ENCODE data around the gene RALGAPA2.

RALGAPA2 gene

GRCh38 chr20:20396794-20397193 lies 315.6 kb downstream of the RALGAPA2 start:
- no peaks in the 10 kb centered on the region for H3K27me3 ChIP-seq (ENCODE audit: control insufficient read depth, insufficient read depth, low read length)
- H3K36me3 ChIP-seq (ENCODE audit: control insufficient read depth, insufficient read depth, low read length) = peaks cover 3% of the 10 kb centered on the region
- H3K9ac ChIP-seq (ENCODE audit: low read depth, low read length) = no peak overlapping the region
- H3K9me3 ChIP-seq (ENCODE audit: control insufficient read depth, insufficient read depth, low read length) = no peaks in the 10 kb centered on the region
- H3K4me3 ChIP-seq (ENCODE audit: low read depth, low read length) = no peak overlapping the region
- no peaks in the 10 kb centered on the region for H3K4me1 ChIP-seq (ENCODE audit: control insufficient read depth, insufficient read depth, low read length)

GRCh38 chr20:20395903-20396568 lies 316.4 kb downstream of the RALGAPA2 start:
- H3K36me3 ChIP-seq (ENCODE audit: control insufficient read depth, insufficient read depth, low read length) = peaks cover 3% of the 10 kb centered on the region
- no peaks in the 10 kb centered on the region for H3K27me3 ChIP-seq (ENCODE audit: control insufficient read depth, insufficient read depth, low read length)
- H3K9me3 ChIP-seq (ENCODE audit: control insufficient read depth, insufficient read depth, low read length) = no peaks in the 10 kb centered on the region
- no peaks in the 10 kb centered on the region for H3K4me1 ChIP-seq (ENCODE audit: control insufficient read depth, insufficient read depth, low read length)
- no peak overlapping the region for H3K4me3 ChIP-seq (ENCODE audit: low read depth, low read length)
- H3K9ac ChIP-seq (ENCODE audit: low read depth, low read length) = no peak overlapping the region

- peaks cover 3% of the 10 kb centered on the region for H3K36me3 ChIP-seq (ENCODE audit: control insufficient read depth, insufficient read depth, low read length)
- no peaks in the 10 kb centered on the region for H3K9me3 ChIP-seq (ENCODE audit: control insufficient read depth, insufficient read depth, low read length)
- H3K4me3 ChIP-seq (ENCODE audit: low read depth, low read length) = no peak overlapping the region
- no peaks in the 10 kb centered on the region for H3K4me1 ChIP-seq (ENCODE audit: control insufficient read depth, insufficient read depth, low read length)
- no peaks in the 10 kb centered on the region for H3K27me3 ChIP-seq (ENCODE audit: control insufficient read depth, insufficient read depth, low read length)
- no peak overlapping the region for H3K9ac ChIP-seq (ENCODE audit: low read depth, low read length)
These were observed 317.4 kb downstream of the RALGAPA2 start for GRCh38 chr20:20395087-20395486.

GRCh38 chr20:20393207-20394120 lies 319.0 kb downstream of the RALGAPA2 start:
- no peaks in the 10 kb centered on the region for H3K27me3 ChIP-seq (ENCODE audit: control insufficient read depth, insufficient read depth, low read length)
- H3K4me3 ChIP-seq (ENCODE audit: low read depth, low read length) = no peak overlapping the region
- no peaks in the 10 kb centered on the region for H3K9me3 ChIP-seq (ENCODE audit: control insufficient read depth, insufficient read depth, low read length)
- peaks cover 3% of the 10 kb centered on the region for H3K36me3 ChIP-seq (ENCODE audit: control insufficient read depth, insufficient read depth, low read length)
- no peak overlapping the region for H3K9ac ChIP-seq (ENCODE audit: low read depth, low read length)
- H3K4me1 ChIP-seq (ENCODE audit: control insufficient read depth, insufficient read depth, low read length) = no peaks in the 10 kb centered on the region

- H3K9me3 ChIP-seq (ENCODE audit: control insufficient read depth, insufficient read depth, low read length) = no peaks in the 10 kb centered on the region
- peaks cover 3% of the 10 kb centered on the region for H3K36me3 ChIP-seq (ENCODE audit: control insufficient read depth, insufficient read depth, low read length)
- H3K9ac ChIP-seq (ENCODE audit: low read depth, low read length) = no peak overlapping the region
- H3K27me3 ChIP-seq (ENCODE audit: control insufficient read depth, insufficient read depth, low read length) = no peaks in the 10 kb centered on the region
- no peaks in the 10 kb centered on the region for H3K4me1 ChIP-seq (ENCODE audit: control insufficient read depth, insufficient read depth, low read length)
- H3K4me3 ChIP-seq (ENCODE audit: low read depth, low read length) = no peak overlapping the region
These were observed 320.7 kb downstream of the RALGAPA2 start for GRCh38 chr20:20391766-20392165.

GRCh38 chr20:20391115-20391514 lies 321.3 kb downstream of the RALGAPA2 start:
- peaks cover 3% of the 10 kb centered on the region for H3K36me3 ChIP-seq (ENCODE audit: control insufficient read depth, insufficient read depth, low read length)
- H3K4me3 ChIP-seq (ENCODE audit: low read depth, low read length) = no peak overlapping the region
- H3K9ac ChIP-seq (ENCODE audit: low read depth, low read length) = no peak overlapping the region
- H3K4me1 ChIP-seq (ENCODE audit: control insufficient read depth, insufficient read depth, low read length) = no peaks in the 10 kb centered on the region
- no peaks in the 10 kb centered on the region for H3K27me3 ChIP-seq (ENCODE audit: control insufficient read depth, insufficient read depth, low read length)
- H3K9me3 ChIP-seq (ENCODE audit: control insufficient read depth, insufficient read depth, low read length) = no peaks in the 10 kb centered on the region

- no peaks in the 10 kb centered on the region for H3K4me1 ChIP-seq (ENCODE audit: control insufficient read depth, insufficient read depth, low read length)
- no peak overlapping the region for H3K9ac ChIP-seq (ENCODE audit: low read depth, low read length)
- no peaks in the 10 kb centered on the region for H3K27me3 ChIP-seq (ENCODE audit: control insufficient read depth, insufficient read depth, low read length)
- no peak overlapping the region for H3K4me3 ChIP-seq (ENCODE audit: low read depth, low read length)
- no peaks in the 10 kb centered on the region for H3K36me3 ChIP-seq (ENCODE audit: control insufficient read depth, insufficient read depth, low read length)
- no peaks in the 10 kb centered on the region for H3K9me3 ChIP-seq (ENCODE audit: control insufficient read depth, insufficient read depth, low read length)
These were observed 322.1 kb downstream of the RALGAPA2 start for GRCh38 chr20:20390393-20390792.

- Histone ChIP-seq H3K9ac (ENCODE audit: low read depth, low read length) (no peak overlapping the region), H3K4me1 (ENCODE audit: control insufficient read depth, insufficient read depth, low read length) (no peaks in the 10 kb centered on the region), H3K4me3 (ENCODE audit: low read depth, low read length) (no peak overlapping the region), H3K27me3 (ENCODE audit: control insufficient read depth, insufficient read depth, low read length) (no peaks in the 10 kb centered on the region), H3K36me3 (ENCODE audit: control insufficient read depth, insufficient read depth, low read length) (no peaks in the 10 kb centered on the region), H3K9me3 (ENCODE audit: control insufficient read depth, insufficient read depth, low read length) (no peaks in the 10 kb centered on the region)
These were observed 326.3 kb downstream of the RALGAPA2 start for GRCh38 chr20:20386192-20386591.

- peaks cover 20% of the 10 kb centered on the region for H3K4me1 ChIP-seq (ENCODE audit: control insufficient read depth, insufficient read depth, low read length)
- H3K27me3 ChIP-seq (ENCODE audit: control insufficient read depth, insufficient read depth, low read length) = peaks cover 44% of the 10 kb centered on the region
- H3K9me3 ChIP-seq (ENCODE audit: control insufficient read depth, insufficient read depth, low read length) = no peaks in the 10 kb centered on the region
- no peak overlapping the region for H3K9ac ChIP-seq (ENCODE audit: low read depth, low read length)
- no peak overlapping the region for H3K4me3 ChIP-seq (ENCODE audit: low read depth, low read length)
- no peaks in the 10 kb centered on the region for H3K36me3 ChIP-seq (ENCODE audit: control insufficient read depth, insufficient read depth, low read length)
These were observed 336.6 kb downstream of the RALGAPA2 start for GRCh38 chr20:20375862-20376261.

- H3K9ac ChIP-seq (ENCODE audit: low read depth, low read length) = no peak overlapping the region
- no peak overlapping the region for H3K4me3 ChIP-seq (ENCODE audit: low read depth, low read length)
- no peaks in the 10 kb centered on the region for H3K9me3 ChIP-seq (ENCODE audit: control insufficient read depth, insufficient read depth, low read length)
- no peaks in the 10 kb centered on the region for H3K36me3 ChIP-seq (ENCODE audit: control insufficient read depth, insufficient read depth, low read length)
- peaks cover 66% of the 10 kb centered on the region for H3K27me3 ChIP-seq (ENCODE audit: control insufficient read depth, insufficient read depth, low read length)
- peaks cover 25% of the 10 kb centered on the region for H3K4me1 ChIP-seq (ENCODE audit: control insufficient read depth, insufficient read depth, low read length)
These were observed 339.3 kb downstream of the RALGAPA2 start for GRCh38 chr20:20373091-20373571.

- H3K4me3 ChIP-seq (ENCODE audit: low read depth, low read length) = no peak overlapping the region
- H3K36me3 ChIP-seq (ENCODE audit: control insufficient read depth, insufficient read depth, low read length) = no peaks in the 10 kb centered on the region
- no peaks in the 10 kb centered on the region for H3K9me3 ChIP-seq (ENCODE audit: control insufficient read depth, insufficient read depth, low read length)
- peaks cover 25% of the 10 kb centered on the region for H3K4me1 ChIP-seq (ENCODE audit: control insufficient read depth, insufficient read depth, low read length)
- H3K9ac ChIP-seq (ENCODE audit: low read depth, low read length) = no peak overlapping the region
- peaks cover 68% of the 10 kb centered on the region for H3K27me3 ChIP-seq (ENCODE audit: control insufficient read depth, insufficient read depth, low read length)
These were observed 340.8 kb downstream of the RALGAPA2 start for GRCh38 chr20:20371681-20372080.

GRCh38 chr20:20371083-20371482 lies 341.4 kb downstream of the RALGAPA2 start:
- H3K9me3 ChIP-seq (ENCODE audit: control insufficient read depth, insufficient read depth, low read length) = no peaks in the 10 kb centered on the region

More at GRCh38 chr20:20371083-20371482, 341.4 kb downstream of the RALGAPA2 start:
- Histone ChIP-seq H3K4me1 (ENCODE audit: control insufficient read depth, insufficient read depth, low read length) (peaks cover 27% of the 10 kb centered on the region), H3K4me3 (ENCODE audit: low read depth, low read length) (no peak overlapping the region), H3K9ac (ENCODE audit: low read depth, low read length) (no peak overlapping the region), H3K27me3 (ENCODE audit: control insufficient read depth, insufficient read depth, low read length) (peaks cover 72% of the 10 kb centered on the region), H3K36me3 (ENCODE audit: control insufficient read depth, insufficient read depth, low read length) (no peaks in the 10 kb centered on the region)
